NCI-H2081 treated with DMSO at 0.1 percent for 48 hours (cell line): Measurements from ENCODE around the gene KERA.

Experiments used
- DNase-seq: peaks from one replicate; lab custom pipeline; 2025; lab: John Stamatoyannopoulos, UW

KERA gene

DNA sequence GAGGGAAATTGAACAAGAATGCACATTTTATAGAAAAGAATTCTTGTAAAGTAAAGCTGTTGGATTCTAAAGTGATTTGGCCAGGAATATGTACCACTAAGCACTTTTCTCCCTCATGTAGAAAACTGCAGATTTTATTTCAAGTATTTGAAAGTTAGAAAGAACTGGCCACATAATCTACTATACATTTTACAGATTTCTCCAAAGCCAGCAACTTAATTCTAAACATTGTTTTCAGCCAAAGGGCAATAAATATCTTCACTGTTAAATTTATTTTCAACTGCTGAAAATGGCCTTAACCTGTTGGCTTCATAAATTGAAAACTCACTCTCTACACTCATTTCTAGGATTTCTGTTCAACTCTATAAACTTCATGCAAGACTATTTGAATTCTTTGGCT is 15.6 kb upstream of the KERA start:
- no peak for DNase-seq

DNA sequence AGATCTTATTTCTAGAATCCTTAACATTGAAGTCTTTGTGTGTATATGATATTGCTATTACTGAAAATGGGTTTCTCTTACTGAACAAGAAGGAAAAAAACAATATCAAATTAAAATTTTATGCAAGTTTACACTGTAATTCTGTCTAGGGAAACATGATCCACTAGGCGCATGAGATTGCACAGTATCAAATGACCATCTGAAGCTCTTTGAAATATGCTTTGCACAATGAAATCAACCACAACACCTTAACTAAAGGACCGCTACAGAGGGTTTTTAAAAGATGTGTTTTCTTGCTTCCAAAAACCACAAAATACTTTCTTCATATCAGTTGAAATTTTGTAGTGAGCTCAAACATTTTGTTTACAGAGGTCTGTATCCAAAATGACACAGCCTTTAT is 15.1 kb upstream of the KERA start:
- no peak for DNase-seq

DNA sequence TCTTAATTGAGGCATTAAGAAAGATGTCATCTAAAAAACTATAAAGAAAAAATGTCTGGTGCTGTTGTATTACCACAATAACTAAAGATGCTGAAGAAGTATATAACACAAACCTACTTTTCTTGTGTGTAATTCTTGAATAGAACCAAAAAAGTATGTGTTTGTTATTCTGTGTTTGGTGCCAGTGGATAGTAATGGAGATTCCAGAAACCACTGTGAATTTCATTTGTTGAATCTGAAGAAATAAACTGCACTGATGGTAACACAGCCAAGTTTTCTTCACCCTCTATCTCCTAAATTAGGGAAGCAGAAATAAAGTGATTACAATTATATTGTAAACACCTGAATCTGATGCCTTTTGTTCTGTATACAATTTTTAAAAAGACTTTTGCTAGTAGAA is 13.1 kb upstream of the KERA start:
- no peak for DNase-seq

DNA sequence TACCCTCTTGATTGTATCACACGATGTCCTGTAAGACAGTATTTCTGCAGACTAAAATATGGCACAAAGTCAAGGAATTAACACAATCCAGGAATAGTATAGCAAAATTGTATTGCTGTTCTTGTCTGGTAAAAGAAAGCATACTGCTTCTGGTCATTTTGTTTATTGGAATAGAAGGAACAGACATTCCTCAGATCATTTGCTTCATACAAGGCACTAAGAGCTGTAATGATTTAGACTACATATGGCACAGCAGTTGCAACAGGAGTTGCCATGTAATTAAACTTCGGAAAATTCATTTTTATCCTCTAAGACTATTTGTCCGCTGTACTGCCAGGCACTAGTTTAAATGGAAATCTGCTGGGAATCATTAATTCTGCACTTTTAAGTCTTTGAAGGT is 7.6 kb upstream of the KERA start:
- DNase-seq = no peak

DNA sequence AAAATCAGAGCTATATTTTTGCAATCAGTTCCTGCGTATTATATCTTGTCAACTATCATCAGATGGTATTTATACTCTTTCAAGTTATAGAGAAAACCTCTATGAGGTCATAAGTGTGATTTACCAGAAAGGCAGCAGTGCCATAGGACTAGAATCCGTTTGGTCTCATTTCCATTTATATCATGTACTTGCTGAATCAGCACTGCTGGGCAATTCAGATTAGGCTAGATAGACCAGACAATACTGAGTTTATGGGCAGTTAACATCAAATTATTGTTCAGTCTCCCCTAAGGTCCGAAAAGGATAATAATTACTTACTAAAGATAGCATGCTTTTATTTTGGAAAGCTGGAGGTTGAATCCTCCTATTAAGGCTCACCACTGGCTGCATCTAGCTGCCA is 6.8 kb upstream of the KERA start:
- no peak for DNase-seq

GRCh38 chr12:91061091-91061490 is 3.3 kb upstream of the KERA start:
- no peak for DNase-seq

DNA sequence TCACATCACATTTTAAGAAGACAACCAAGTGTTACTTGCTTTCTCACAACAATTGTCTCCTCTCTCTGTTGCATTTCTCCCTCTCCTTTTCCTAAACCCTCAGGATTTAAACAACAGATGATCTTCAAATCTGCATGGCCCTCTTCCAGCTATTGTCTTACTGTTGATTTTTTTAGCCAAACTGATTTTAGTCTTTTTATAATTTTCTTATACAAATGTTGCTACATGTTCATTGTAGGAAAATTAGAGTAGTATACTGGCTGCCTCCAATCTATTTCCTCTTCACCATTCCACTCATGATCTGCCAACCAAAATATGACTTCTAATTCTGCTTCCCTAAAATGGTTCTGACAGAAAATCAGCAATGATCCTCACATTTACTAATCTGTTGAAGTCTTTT is 1.4 kb upstream of the KERA start:
- DNase-seq = no peak

DNA sequence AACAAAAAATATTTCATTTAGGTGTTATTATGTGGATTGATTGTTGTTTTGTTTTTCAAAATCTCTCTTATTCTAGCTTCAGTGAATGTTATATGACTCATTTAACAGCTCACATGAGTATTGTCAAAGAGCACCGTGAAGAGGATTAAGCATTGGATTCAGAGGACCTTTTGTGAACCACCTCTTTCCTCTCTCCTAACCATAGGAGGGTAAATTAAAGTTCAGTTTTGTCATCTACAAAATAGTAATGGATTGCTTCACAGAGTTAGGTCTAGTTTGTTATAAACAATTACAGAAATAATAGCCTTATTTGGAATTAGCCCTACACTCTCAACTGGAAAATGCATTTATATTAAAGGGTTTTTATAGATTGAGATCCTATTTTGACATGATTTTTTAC is 962 bp upstream of the KERA start:
- no peak for DNase-seq

DNA sequence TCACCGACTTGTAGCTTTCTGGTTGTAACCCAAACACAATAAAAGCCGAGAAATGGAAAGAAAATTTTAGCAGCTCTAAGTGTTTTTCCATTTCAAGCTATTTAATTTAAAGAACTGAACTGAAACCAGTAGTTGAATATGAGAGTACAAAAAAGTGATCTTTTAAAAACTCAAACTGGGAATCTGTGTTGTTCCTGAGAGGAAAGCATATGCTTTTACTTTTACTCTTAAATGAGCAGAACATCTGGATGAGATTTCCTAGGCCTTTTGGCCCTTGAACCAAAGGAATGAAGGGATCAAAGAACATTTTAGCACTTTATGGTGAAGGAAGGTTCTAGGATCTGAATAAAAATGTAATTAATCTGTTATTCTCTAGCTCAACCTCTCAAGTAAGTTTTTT is 1.3 kb downstream of the KERA start:
- DNase-seq = no peak

- DNase-seq = no peak
These were observed 1.8 kb downstream of the KERA start for GRCh38 chr12:91055976-91056375.

DNA sequence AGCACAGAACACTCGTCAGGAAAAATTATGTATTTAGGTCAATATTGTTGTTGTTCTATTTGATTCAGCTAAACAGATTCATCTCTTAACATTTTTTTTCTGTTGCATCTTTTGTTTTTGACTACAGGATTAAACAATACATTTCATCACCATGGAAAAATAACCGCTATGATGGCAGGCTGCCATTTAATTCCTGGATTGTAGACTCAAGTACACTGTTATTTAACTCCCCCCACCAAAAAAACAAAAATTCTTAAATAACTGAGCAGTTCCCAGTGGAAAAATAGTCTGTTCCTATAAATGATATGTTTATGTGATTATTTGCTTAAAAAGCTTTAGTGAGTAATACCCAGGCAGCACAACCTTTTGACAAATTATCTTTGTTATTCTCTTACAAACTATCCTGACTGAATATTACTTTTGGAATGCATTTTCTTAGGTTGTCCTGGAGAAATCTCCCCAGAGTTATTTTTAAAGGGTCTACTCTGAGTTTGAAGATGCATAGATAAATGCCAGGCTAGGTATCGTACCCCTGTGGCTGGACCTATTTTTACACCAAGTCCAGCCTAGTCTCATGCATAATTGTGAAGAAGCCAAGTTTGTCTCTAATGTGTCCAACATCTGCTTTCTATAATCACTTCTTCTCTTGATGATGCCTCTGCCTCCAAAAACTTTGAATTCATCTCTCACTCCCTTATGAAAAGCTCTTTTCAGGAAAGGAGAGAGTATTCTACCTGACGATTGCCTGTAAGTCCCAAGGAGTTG is 3.7 kb downstream of the KERA start:
- DNase-seq = no peak

- DNase-seq = no peak
These were observed 5.8 kb downstream of the KERA start for GRCh38 chr12:91052026-91052425.

GRCh38 chr12:91044586-91044985 is 13.2 kb downstream of the KERA start:
- DNase-seq = no peak

DNA sequence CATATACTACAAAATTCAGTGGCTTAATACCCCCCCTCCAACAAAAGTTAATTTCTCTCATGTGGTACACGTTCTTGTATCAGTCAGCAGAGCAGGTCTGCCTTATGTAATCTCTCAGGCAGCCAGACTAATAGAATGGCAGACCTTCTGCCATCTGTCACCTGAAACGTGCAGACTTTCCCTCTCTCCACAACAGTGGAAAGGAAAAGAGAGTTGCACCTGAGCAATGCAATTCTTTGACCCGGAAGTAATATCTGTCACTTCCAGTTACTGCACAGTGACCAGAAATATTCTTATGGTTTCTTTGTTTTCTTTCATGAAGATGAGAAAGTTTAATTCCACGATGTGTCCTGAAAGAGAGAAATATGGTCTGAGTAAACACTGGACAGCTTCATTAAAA is 14.4 kb downstream of the KERA start:
- DNase-seq = no peak

GRCh38 chr12:91040096-91040755 is 17.6 kb downstream of the KERA start:
- no peak for DNase-seq

GRCh38 chr12:91037276-91037675 is 20.5 kb downstream of the KERA start:
- no peak for DNase-seq

DNA sequence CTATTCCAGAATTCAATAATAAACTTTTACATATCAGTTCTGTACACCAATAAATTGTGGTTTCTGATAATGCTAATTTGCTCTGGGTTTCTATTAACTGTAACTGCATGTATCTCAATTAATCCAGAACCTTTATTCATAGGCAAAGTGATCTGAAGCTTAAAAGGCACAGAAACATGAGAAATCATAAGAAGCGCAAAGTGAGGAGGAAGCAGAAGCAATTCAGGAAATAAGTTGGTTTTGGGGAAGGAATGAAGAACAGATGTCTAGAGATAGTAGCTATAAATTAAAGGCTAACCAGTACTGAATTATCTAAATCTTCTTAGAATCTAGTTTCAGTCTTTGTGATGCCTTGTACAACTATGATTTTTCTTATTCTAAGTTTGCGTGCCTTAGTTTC is 24.6 kb downstream of the KERA start:
- no peak for DNase-seq

- no peak for DNase-seq
These were observed 34.4 kb downstream of the KERA start for GRCh38 chr12:91023326-91024004.

GRCh38 chr12:91021076-91021475 is 36.7 kb downstream of the KERA start:
- no peak for DNase-seq

DNA sequence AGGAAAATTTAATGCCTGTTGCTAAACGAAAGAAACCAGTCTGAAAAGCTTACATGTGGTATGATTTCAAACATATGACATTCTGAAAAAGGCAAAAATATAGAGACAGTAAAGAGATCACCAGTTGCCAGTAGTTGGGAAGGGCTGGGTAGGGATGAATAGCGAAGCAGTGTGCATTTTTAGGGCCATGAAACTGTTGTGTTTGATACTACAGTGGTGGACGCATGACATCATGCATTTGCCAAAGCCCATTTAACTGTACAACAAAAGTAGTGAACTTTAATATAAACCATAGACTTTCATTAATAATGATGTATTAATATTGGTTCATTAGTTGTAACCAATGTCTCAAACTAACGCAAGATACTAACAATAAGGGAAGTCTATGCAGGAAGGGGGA is 38.4 kb downstream of the KERA start:
- no peak for DNase-seq

GRCh38 chr12:91017511-91018263 is 40.1 kb downstream of the KERA start:
- no peak for DNase-seq

DNA sequence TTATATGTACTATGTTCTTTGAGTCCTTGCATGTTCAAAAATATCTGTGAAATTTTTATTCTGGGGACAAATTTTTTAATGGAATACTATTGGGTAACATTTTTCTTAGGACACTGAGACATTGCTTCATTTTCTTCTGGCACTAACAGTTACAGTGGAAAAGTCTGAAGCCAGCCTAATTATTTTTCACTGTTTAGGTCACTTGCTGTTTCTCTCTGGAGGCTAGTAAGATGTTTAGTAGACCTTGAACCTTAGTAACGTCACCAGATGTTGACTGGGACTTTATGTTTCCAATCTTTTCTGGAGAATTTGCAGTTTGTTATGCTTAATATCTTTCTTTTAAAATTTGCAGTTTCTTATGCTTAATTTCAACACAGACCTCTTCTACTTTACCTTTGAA is 40.8 kb downstream of the KERA start:
- DNase-seq = no peak
